ENCODE measurements around the gene SERPING1.

Gene SERPING1

DNA sequence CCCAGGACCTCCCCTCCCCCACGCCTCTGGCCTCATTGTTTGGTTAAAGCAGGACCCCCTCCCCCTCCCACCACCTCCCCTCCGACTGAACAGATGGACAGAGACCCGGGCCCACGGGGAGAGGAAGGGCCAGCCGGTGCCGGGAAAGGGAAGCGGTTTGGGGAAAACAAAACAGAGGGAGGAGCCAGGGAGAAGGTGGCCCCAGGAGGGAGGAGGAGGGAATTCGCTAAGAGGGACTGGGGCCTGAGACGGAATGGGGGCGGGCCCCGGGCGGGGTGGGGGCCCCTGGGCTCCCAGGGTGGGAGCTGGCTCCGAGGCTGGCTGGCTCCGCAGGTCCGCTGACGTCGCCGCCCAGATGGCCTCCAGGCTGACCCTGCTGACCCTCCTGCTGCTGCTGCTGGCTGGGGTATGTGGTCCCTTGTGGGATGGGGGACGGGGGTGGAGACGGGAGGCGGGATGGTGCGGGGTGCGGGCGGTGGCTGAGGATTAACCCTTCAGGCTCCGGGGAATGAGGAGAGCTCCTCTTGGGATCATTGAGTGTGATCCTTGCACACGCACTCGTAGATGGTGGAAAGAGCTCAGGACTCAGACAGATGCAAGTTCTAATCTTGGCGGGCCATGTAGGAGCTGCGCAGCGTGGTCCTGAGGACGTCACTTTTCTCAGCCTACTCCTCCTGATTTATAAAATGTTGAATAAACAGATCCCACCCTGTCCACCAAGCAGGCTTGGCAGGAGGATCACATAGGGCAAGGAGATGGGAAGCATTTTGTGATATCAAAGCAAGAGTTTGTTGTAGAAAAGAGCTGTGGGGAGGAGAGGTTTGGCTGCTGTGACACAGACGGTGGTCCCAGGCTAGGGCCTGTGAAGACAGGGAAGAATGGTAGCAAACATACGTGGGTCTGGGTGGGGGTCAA, 688 bp downstream of the SERPING1 start:
- peak; percentile 42 for DNase-seq

DNA sequence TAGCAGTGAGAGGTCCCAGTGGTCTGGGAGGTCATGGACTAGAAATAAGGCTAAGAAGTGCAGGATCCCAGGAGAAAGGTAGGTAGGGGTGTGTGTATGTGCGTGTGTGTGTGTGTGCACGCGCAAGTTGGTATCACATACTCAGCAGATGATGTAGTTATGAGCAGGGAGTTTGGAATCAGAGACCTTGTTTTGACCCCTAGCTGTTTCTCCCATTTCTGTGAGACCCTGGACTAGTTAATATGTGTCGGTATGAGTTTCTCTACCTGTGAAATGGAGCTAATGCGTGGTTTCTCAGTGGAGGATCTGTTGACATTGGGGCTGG, 1.3 kb downstream of the SERPING1 start:
- DNase-seq: peak; percentile 24

DNA sequence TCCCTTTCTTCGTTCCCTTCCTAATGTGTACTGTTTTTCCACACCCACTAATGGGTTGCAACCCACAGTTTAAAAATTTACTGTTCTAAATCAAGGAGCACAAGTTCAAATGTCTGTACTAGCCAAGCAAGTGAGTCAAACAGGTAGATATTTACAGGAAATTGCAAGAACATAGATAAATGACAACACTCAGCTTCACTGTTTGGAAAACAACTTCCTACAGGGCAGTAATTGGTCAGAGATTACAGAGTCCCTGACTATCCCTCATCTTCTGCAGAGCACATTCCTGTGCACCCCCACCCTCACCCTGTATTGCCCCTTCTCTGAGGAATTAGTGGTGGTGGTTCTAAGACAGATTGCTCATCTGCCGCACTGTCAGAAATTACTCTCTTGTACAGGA, 1.9 kb downstream of the SERPING1 start:
- DNase-seq: no peak

DNA sequence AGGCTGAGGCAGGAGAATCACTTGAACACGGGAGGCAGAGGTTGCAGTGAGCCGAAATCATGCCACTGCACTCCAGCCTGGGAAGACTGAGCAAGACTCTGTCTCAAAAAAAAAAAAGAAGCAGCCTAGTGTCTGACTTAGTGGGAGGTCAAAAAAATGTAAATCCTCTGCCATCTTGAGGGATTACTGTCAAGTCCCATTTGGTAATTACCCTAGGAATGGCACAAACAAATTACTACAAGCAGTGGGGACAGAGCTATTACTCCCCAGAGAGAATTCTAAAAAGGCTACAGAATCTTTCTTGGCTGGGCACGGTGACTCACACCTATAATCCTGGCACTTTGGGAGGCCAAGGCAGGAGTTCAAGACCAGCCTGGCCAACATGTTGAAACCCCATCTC, 3.8 kb downstream of the SERPING1 start:
- DNase-seq: no peak

DNA sequence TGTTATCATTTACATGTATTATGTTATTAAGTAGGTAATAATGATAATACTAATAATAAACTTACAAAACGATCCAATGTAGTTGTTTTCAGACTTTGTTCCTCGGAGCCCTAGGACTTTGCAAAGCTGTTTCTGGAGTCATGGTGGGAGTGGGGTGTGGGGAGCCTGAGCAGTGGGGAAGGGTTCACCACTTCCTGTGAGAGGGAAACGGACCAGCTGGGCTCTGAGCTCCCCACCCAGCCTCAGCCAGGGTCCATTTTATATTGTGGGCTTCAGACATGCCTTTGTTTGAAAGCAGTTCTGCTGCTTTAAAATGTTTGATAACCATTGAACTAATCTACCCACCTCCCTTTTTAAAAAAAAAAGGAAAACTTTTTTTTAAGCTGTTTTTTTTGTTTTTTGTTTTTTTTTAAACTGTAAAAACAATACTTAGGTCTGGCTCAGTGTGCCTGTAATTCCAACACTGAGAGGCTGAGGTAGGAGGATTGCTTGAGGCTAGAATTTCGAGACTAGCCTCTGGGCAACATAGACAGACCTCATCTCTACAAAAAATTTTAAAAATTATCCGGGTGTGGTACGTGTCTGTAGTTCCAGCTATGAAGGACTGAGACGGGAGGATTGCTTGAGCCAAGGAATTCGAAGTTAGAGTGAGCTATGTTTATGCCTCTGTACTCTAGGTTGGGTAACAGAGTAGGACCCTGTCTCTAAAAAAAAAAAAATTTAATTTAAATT, 7.0 kb downstream of the SERPING1 start:
- DNase-seq: no peak

DNA sequence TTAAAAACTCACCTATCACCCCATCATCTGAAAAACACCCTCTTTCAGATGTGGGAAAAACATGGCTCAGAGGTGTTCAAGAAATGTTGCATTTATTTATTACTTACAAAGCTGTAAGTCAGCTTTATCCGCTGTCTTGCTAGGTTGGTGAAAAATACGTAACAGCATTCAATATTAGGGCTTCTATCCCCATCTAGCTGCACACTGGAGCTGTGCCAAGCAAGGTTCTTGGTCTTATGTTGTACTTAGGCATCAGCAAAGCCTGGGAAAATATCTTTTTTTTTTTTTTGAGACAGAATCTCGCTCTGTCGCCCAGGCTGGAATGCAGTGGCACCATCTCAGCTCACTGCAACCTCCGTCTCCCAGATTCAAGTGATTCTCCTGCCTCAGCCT, 7.5 kb downstream of the SERPING1 start:
- no peak for DNase-seq

DNA sequence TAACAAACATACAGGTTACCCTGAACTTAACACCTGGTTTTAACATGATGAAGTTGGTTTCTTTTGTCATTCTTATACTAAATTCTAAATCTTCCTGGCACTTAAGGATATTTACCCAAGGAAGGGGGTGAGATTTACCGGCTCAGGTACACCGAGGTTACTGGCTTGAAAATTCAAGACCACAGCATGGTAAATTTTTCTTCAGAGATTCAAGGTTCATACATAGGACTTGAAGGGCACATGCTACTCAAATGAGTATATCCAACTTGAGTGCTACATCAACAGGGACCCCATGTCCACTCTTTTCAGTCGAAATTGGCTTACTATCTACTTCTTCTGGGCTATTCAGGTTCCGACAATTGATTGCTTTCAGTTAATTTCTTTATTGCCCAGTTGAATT, 12.7 kb downstream of the SERPING1 start:
- DNase-seq: no peak

DNA sequence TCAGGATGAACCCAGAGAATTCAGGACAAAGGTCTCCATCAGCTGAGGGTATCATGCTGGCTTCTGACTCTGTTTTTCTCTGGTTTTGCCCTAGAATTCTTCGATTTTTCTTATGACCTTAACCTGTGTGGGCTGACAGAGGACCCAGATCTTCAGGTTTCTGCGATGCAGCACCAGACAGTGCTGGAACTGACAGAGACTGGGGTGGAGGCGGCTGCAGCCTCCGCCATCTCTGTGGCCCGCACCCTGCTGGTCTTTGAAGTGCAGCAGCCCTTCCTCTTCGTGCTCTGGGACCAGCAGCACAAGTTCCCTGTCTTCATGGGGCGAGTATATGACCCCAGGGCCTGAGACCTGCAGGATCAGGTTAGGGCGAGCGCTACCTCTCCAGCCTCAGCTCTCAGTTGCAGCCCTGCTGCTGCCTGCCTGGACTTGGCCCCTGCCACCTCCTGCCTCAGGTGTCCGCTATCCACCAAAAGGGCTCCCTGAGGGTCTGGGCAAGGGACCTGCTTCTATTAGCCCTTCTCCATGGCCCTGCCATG, 16.8 kb downstream of the SERPING1 start:
- DNase-seq: no peak

DNA sequence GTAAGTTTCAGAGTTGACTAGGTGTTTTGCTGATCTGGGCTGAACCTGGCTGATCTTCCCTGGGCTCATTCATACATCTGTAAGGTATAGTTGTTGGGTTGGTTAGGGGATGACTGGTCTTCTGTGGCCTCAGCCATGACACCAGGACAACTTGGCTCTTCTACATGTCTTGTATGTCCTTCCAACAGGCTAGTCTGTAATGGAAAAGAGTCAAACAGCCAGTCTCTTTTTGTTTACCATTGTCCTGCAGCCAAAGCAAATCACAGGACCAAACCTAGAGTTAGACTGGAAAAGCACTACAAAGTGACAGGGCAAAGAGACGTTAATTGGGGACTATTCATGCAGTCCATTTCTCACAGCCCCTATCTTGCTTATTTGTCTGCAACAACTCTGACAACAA, 17.8 kb downstream of the SERPING1 start:
- DNase-seq: no peak

DNA sequence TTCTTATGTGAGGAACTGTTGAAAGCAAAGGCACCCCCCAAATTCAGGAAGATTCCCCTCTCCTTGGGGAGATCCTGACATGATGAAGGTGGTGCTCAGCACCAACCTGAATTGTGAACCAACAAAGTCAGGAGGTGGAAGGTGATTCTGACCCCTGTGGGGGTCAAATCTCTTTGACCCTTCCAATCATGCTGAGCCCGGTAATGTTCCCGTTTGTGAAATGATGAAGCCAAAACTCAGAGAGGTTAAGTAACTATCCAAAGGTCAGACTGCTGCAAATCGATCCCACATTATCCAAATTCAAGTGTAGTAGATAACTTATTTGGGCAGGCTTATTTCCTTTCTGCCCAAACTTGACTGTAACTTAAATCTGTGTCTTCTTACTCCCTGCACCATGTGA, 19.1 kb downstream of the SERPING1 start:
- DNase-seq: no peak

DNA sequence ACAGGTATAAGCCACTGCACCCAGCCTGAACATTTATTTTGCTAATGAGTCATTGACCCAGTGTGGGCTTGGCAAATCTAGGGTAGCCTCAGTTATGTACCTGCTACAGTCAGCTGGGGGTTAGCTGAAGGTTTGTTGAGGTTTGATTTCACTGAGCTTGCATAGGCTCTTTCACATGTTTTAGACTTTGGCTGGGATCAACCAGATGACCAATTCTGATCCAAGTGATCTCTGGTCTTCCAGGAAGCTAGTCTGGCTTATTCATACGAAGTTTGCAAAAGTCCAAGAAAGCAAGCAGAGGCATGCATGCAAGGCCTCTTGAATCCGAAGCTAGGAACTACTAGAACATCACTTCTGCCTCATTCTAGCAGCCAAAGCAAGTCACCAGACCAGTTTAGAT, 21.0 kb downstream of the SERPING1 start:
- no peak for DNase-seq

DNA sequence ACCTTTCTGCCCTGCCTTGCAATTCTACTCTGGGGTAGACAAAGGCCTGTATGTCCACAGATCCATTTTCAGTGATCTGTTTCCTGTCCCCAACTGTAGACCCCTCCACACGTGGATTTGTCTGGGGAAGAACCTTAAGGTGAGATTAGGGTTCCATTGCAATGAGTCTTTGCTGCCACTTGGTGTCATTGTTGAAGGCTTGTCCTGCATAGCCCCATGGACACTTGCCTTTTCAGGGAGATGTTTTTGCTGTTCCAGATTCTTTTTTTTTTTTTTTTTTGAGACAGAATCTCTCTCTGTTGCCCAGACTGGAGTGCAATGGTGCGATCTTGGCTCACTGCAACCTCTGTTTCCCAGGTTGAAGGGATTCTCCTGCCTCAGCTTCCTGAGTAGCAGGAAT, 21.8 kb downstream of the SERPING1 start:
- no peak for DNase-seq

DNA sequence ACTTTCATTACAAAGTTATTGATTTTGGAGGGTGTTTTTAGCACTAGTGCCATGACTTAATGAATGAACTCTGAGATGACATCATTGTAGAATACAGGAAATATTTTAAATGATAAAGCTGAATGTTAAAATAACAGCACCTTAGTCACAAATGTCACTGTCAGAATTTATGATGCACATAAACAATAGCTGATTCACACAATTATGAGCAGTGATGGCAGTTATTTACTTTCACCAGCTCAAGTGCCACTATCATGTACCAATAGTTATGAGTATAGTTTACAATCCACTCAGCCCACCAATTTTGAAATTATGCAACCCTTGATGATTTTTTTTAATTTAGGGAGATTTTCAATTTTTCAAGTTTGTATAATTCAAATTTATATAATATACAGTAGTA, 23.0 kb downstream of the SERPING1 start:
- no peak for DNase-seq

DNA sequence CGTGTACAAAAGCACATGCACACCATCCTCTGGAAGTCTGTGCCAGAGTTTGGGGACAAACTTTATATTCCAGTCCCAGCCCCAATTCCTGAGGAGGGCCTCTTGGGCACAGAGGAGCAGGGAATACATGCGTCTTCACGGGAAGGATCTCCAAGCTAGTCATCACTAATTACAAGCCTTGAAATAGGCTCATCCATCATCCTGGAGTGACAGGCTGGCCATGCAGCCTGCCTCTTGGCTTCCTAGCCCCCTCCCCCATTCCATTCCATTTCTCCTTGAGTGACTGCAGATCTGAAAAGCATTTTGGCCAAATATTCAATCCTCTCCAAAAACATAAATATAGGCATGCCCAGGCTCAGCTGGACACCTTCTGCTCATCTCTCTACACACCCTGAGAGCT, 24.8 kb downstream of the SERPING1 start:
- no peak for DNase-seq

DNA sequence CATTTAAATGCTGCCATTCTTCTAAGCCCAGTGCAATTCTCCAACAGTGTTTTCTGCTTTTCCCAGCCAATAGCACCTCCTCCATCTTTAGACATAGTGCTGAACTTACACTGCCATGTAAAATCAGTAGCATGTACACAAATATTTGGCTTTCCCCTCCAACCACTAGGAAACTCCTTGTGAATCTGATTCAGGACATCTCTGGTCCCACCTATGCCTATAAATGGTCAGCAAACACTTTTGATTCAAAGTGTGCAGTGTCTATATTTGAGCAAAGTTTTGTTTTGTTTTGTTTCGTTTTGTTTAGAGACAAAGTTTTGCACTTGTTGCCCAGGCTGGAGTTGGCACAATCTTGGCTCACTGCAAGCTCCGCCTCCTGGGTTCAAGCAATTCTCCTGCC, 27.4 kb downstream of the SERPING1 start:
- no peak for DNase-seq

DNA sequence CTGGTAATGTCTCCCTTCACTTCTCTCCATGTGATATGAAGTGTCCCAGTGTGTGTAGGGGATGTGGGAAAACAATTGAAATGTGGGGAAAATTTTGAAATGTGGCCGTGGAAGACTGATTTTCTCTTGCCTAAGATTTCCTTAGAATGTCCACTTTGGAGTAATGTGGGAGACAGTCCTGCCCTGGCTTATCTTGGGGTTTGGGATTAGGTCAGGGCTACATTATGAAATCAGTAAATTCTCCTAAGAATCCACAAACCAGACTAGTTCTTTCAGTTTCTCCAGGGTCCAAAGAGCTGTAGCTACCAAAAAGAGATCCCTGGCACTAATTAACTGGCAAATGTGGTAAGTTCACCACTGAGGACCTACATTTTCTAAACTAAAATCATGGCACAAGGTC, 29.4 kb downstream of the SERPING1 start:
- no peak for DNase-seq

DNA sequence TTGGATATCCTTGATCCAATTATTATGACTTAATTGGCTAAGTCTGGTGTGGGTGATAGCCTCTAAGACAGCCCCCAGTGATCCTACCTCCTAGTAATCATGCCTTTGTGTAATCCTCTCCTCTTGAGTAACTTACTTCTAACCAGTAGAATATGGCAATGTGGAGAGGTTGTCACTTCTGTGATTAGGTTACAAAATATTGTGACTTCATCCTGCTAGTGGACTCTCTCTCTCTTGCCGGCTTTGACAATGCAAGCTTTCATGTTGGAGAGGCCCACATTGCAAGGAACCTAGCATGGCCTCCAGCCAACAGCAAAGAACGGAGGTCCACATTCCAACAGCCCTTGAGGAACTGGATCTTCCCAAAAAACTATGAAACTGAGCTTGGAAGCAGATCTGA, 32.7 kb downstream of the SERPING1 start:
- DNase-seq: no peak

DNA sequence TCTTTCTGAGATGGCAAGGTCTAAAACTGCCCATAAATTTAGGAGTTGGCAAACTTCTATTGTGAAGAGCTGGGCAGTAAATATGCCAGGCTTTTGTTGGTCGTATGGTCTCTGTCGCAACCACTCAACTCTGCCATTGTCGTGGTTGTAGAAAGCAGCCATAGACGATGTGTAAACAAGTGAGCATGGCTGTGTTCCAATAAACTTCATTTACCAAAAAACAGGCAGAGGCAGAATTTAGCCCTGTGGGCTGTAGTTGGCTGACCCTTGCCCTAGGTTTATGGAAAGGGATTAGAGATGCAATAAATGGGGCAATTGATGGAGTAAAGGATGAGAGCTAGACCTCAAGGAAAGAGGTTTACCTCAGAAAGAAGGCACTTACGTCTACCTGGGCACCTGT, 34.6 kb downstream of the SERPING1 start:
- no peak for DNase-seq

DNA sequence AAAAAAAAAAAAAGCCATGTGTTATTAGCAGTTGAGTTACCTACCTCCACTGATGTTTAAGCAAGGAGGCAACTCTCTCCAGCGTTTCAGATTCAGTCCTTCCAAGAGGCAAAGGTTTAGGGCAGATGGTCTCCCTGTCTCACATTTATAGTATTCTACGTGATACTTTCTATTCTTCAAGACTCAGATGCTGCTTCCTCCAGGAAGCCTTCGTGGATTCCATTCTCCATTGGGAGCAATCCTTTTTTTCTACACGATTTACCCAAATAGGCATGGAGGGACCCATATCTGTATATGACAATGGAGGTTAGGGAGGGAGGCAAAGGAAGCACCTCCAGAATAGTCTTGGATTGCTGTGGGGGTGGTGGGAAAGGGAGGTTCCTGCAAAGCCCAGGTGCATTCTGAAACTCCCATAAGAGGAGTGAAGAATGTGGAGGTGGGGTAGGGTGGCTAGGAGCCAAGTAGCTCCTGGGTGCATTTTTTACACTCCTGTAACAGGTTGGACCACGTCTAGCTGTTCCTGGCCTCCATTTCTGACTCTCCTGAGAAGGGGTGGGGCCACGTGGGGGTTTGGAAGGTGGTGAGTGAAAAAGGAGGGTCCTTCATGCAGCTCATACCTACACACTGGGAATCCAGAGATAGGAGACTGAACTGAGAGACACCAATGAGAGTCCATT, 36.0 kb downstream of the SERPING1 start:
- DNase-seq: no peak

DNA sequence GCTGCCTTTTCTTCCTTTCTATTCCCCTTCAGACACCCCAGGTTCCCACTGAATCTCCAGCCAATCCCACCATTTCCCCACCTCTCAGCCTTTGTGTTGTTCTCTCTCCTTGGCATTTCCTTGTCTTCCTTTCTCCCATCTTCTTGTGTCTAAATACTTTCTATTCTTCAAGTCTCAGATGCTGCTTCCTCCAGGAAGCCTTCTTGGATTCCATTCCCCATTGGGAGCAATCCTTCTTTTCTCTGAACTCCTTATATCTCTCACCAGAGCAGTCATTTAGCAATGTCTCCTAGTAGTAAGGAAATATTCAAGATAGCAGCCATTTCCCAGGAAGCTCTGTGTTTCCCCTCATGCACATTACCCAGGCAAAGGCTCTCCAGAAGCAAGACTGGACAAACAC, 36.8 kb downstream of the SERPING1 start:
- DNase-seq: no peak

DNA sequence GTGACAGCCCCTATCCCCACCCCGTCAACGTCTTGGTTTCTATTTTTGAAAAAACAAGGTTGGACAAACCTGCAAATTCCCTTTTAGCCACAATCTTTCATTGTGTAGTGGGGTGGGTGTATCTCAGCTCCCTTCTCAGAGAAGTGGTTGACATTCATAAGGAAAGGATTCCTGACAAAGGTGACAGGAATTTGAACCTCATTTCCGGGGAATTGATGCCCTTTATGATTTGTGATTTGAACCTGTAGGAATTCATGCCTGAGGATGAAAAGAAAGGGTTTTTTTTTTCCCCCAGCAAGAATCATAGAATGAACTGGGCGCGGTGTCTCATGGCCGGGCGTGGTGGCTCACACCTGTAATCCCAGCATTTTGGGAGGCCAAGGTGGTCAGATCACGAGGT, 37.8 kb downstream of the SERPING1 start:
- DNase-seq: no peak

DNA sequence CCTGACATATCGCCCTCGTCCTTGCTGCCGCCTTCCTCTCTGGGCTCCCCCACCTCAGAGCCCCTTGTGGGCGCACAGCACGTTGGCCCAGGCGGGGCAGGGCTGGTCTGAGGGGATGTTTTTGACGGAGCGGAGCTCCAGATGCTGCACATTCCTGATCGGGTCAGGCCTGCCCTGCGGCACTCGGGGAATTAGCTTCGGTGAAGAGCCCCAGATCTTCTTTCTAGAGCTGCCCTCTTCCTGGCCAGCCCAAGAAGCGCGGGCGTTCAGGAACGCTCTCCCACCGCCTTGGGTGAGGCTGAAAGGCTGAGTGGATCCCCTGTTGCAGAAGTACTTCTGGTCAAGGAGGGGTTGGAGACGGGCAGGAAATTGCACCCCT, 40.1 kb downstream of the SERPING1 start:
- DNase-seq: no peak

DNA sequence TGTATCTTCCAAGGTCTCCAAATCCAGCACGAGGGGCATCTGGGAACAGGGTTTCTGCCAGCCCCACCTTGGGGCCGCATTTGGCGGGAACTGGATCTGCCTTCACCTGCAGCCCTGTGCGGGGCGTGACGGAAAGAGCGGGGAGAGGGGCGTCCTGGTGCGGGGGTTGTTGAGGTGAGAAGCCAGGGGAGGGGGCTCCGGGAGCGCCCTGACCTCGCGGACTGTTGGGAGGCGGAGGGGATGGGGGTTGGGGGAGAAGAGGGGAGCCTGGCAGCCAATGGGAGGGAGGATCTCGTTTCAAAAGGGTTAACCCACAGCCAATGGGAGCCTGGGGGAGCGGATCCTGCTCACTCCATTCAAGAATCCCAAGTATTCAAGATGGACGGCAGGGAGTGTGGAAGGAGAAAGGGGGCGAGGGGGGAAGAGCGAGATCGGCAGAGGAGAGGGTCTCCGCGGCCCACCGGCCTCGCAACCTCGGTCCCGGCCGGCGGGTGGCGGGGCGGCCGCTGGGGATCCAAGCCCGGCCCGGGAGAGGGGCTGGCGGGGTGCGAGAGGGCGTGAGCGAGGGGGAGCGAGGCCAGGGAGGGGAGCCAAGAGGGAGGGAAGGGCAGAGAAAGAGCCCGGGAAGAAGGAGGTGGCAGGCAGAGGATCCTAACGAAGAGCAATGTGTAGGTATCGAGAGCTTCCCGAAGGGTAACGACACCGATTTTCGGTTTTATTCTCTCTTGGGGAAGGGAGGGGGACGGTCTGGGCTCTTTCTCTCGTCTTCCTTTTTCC, 40.7 kb downstream of the SERPING1 start:
- peak; percentile 87 for DNase-seq
